LNCAP (cell line): ENCODE data around the gene LCN6.

ENCODE experiments used
- TF ChIP-seq, protein P1 (sequence below): fragments of 450-650 bp; IDR thresholded peaks from 2 replicates; pipeline ENCODE4 v1.5.1; 2017; ENCODE audit warnings: mild to moderate bottlenecking

LCN6 gene

DNA sequence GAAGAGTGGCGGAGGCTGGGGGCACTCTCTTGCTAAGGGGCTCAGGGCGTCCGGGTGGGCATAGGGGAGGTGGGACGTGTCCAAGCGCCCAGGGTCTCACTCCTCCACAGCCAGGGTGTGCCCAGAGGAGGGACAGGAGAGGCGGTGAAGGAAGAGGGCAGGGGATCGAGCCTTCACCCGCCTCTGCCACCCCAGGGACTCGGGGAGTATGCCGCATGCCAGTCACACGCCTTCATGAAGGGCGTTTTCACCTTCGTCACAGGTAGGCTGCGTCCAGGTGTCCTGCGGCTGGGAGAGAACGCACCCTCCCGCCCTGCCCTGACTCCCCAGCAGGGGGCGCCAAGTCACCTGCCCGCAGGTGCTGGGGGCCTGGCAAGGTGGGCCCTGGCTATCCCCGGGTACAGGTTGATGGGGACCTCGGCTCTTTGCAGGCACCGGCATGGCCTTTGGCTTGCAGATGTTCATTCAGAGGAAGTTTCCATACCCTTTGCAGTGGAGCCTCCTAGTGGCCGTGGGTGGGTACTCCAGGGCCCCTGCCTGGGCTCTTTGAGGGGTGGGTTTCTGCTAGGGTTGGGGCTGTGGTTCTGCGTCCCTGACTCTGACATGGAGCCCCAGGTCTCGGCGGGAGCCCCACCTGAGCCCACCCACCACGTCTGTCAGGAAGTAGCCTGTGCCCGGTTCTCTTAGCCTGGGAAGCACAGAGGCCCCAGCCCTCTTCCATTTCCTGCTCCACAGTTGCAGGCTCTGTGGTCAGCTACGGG lies 43.4 kb upstream of the LCN6 start:
- TF ChIP-seq, protein P1, sequence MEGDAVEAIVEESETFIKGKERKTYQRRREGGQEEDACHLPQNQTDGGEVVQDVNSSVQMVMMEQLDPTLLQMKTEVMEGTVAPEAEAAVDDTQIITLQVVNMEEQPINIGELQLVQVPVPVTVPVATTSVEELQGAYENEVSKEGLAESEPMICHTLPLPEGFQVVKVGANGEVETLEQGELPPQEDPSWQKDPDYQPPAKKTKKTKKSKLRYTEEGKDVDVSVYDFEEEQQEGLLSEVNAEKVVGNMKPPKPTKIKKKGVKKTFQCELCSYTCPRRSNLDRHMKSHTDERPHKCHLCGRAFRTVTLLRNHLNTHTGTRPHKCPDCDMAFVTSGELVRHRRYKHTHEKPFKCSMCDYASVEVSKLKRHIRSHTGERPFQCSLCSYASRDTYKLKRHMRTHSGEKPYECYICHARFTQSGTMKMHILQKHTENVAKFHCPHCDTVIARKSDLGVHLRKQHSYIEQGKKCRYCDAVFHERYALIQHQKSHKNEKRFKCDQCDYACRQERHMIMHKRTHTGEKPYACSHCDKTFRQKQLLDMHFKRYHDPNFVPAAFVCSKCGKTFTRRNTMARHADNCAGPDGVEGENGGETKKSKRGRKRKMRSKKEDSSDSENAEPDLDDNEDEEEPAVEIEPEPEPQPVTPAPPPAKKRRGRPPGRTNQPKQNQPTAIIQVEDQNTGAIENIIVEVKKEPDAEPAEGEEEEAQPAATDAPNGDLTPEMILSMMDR = peak; percentile 100

DNA sequence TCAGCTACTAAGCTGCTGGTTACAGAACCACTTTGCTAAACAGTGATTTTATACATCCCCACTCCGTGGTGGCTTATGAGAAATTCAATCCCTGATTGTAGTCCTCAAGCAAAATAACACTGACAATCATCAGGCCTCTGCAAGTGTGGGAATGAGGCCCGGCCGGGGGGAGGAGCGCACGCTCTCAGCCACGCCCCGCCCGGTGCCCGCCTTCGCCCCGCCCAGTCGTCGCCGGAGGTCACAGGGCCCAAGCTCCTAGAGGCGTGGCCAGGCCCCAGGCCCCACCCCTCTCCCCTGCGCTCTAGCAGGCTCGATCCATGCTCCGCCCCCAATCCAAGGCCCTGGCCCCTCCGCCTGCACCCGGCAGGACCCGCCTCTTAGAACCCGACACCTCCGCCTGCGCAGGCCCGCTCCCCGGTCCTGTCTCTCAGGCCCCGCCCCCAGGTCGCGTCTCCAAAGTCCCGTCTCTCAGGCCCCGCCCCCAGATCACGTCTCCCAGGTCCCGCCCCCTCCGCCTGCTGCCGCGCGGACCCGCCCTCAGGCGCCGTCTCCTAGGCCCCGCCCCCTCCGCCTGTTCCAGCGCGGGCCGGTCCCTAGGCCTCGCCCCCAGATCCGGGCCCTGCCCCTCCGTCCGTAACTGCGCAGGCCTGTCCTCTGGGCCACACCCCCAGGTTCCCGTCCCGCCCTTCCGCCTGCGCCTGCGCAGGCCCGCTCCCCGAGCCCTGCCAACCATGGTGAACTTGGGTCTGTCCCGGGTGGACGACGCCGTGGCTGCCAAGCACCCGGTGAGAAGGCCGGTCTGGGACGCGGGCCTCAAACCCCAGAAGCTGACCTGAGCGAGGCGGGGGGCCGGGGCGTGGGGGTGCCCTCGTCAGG lies 42.6 kb upstream of the LCN6 start, which contains the start of gene TMEM141:
Gene TMEM141, plus strand, starts transcription at position 705 of the 876 bp plus-strand sequence. Its CDS starts 27 bp downstream, at position 732.
- TF ChIP-seq, protein P1 = no peak

DNA sequence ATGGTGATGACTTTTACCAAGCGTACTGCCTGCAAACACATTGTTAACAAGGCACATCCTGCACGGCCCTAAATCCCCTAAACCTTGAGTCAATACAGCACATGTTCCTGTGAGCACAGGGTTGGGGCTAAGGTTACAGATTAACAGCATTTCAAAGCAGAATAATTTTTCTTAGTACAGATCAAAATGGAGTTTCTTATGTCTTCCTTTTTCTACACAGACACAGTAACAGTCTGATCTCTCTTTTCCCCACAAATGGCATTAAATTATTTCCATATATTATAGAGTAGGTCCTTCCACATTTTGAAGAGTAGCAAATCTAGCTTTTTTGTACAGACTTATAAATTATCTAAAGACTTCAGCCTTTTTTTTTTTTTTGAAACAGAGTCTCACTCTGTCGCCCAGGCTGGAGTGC lies 41.2 kb upstream of the LCN6 start:
- TF ChIP-seq, protein P1 = no peak

DNA sequence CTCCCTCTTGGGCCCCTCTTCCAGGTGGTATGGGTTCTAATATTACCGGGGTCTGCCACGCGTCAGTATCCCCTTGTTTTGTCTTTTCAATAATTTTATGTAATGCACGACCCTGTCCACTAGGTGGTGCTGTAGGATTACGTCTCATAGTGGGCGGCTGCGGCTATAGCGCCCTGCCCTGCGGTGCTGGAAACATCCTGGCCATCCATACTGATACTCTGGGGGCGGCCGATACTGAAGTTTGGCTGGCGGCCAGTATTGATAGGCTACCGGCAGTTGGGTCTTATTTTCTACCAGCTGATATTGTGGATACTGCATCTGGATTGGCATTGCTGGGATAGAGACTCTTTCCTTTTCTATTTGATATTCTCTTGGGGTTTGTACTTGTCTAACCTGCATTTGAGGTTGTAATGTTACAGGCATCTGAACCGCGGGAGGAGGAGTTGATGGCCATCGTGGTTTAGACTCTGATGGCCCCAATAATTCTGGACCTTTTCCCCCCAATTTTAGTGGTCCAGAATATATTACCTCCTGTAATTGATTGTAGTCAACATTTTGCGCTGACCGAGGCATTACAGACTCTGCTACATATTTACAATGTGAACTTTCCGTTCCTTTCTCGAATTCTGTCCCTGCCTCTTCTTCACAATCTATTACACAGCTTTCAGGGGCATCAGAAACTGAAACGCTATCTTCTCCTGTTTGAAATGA lies 39.5 kb upstream of the LCN6 start:
- TF ChIP-seq, protein P1 = peak; percentile 79

DNA sequence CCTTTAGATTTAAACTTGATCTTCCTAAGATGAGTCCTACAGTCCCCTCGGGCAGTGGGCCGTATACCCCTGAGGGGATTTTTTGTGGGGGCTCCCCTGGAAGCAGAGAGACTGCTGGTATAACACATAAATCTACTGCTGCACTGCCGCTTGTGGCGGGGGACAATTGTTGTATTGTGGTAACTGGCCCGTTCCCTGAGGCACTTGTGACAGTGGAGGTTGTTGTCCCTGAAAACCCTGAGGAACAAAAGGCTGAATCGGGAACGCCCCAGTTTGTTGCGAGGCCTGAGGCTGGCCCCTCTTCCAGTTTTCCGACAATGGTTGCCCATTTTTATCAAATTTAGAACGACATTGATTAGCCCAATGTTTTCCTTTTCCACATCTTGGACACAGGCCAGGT lies 38.1 kb upstream of the LCN6 start:
- TF ChIP-seq, protein P1 = no peak

DNA sequence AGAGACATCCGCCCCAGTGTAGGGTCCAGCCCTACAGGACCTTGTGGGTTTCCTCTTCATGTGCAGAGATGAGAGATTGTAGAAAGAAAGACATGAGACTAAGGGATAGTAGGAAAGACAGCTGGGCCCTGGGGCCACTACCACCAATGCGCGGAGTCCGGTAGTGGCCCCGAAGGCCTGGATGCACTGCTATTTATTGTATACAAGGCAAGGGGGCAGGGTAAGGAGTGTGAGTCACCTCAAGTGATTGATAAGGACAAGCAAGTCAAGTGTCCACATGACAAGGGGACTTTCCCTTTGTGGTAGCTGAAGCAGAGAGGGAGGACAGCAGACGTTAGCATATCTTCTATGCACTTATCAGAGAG lies 36.7 kb upstream of the LCN6 start:
- TF ChIP-seq, protein P1 = no peak

DNA sequence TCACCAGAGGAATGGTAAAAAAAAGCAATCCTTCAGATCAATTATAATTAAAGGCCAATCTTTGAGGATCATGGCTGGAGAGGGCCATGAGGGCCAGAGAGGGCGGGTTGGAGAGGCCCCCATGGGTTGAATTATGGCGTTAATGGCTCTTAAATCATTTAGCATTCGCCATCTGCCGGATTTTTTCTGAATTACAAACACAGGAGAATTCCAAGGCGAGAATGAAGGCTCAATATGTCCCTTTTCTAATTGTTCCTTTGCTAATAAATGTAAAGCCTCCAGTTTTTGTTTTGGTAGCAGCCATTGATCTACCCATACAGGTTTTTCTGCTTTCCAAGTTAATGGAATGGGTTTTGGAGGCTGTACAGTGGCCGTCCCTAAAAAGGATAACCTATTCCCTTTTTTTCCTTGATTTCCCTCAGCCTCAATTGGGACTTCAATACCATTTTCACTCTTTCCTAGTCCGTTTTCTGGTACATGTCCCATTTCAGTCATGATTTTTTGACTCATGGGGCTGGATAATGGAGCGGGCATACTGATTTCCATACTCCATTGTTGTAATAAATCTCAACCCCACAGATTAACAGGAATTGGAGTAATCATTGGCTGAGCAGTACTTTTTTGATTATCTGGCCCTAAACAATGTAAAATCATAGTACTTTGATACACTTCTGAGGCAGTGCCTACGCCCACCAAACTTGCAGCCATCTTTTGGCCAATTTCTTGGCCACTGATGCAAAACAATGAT lies 36.1 kb upstream of the LCN6 start:
- TF ChIP-seq, protein P1 = peak; percentile 54
